GM21381 (cell line): Measurements from ENCODE around the gene IRF2.
A peak's percentile ranks its signal among the peaks of the same experiment; 100 is the strongest.

ENCODE experiments used
- ATAC-seq: cut with Tn5 transposase; IDR thresholded peaks from one replicate; pipeline ENCODE4 v1.9.1; 2021; ENCODE audit warnings: mild to moderate bottlenecking, moderate library complexity; ENCODE audit not compliant: unreplicated experiment

Gene IRF2

GRCh38 chr4:184433258-184433892 lies 41.0 kb downstream of the IRF2 start:
- no peak for ATAC-seq

DNA sequence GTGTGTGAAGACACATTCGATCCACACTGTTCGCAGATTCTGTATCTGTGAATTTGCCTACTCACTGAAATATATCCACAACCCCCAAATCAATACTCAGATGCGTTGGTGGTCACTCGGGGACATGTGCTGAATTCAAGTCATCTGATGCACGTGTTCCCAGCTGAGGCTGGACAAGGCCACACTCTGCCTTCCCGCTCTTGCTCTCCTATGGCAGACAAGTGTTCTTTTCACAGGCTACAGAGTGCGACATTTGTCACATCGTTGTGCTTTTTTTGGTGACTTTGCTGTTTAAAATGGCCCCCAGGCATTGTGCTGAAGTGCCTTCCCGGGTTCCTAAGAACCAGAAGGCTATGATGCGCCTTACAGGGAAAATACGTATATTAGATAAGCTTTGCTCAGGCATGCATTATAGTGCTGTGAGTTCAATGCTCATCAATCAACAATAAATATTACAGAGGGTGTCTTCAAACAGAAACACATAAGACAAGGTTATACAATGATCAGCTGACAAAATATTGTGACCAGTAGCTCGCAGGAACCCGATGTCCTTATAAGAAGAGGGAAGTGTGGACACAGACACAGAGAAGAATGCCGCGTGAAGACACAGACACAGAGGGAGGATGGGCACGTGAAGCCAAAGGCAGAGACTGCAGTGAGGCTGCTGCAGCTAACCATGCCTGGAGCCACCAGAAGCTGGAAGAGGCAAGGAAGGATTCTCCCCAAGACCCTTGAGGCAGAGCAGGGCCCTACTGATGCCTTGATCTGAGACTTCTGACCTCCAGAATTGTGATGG lies 42.0 kb downstream of the IRF2 start:
- ATAC-seq: no peak

DNA sequence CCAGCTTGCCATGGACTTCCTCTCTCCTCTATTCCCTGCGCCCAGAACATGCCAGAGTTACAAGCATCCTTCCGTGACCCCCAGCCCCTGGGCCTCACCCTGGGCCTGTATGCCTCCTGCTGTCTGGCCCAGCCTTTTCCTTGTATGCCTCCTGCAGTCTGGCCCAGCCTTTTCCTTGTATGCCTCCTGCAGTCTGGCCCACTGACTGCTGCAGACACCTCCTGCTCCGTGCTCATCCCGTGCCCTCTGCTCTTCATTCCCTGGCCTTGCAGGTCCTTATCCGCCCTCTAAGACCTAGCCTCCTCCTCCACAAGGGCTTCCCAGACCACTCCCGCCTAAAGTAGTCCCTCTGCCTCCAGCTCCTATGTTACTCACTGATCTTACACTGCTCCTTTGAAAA lies 44.2 kb downstream of the IRF2 start:
- no peak for ATAC-seq

- no peak for ATAC-seq
Observed at GRCh38 chr4:184428787-184429186, 45.6 kb downstream of the IRF2 start.

- no peak for ATAC-seq
Observed at GRCh38 chr4:184427687-184428086, 46.7 kb downstream of the IRF2 start.

- ATAC-seq: no peak
Observed at GRCh38 chr4:184427093-184427492, 47.3 kb downstream of the IRF2 start.

GRCh38 chr4:184424993-184425758 lies 49.2 kb downstream of the IRF2 start:
- no peak for ATAC-seq

DNA sequence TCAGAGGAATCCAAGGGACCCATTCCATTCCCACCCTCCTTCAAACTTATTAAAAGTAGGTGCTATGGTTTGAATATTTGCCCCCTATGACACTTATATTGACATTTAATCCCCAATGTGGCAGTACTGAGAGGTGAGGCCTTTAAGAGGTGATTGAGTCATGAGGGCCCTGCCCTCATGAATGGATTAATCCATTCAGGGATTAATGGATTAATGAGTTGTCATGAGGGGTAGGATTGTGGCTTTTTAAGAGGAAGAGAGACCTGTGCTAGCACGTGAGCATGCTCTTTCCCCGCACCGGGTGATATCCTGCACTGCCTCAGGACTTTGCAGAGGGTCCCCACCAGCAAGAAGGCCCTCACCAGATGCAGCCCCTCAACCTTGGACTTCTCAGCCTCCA lies 50.1 kb downstream of the IRF2 start:
- ATAC-seq: no peak

DNA sequence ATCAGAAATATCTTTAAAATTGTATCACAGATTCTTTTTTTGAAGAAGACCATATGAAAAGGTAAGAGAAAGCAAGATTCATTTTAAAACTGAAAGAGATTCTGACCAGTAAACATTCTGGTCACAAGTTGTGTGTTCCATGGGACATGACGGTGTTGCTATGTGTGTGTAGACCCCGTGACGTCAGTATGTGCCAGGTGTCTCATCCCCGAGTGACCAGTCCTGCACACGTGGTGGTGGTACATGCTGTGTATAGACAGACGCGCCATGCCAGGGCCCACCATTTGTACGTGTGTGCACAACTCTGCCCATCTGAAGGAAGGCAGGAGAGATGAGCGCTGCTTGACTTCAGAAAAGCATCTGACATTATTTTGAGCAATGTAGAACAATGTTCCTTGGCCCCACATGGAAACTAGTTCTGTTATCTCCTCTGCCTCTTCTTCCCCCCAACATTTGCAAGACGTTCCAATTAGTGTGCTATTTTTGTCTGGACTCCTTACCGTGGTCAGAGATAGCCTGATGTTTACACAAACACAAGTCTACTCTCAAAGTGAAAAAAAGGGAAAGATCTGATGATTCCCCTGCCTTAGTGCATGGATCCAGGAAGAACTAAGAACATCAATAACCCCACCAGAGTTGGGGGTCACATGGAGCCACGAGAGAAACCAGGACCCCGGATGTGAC lies 51.2 kb downstream of the IRF2 start:
- ATAC-seq: no peak

DNA sequence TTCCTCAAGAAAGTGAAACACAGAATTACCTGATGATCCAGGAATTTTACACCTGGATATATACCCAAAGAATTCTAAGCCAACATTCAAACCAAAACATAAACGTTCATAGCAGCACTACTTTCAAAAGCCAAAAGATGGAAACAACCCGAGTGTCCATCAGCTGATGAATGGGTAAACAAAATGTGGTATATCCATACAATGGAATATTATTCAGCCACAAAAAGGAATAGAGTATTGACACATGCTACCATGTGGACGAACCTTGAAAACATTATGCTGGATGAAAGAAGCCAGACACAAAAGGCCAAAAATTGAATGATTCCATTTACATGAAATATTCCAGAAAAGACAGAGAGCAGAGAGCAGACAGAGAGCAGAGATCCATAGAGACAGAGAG lies 52.0 kb downstream of the IRF2 start:
- no peak for ATAC-seq

DNA sequence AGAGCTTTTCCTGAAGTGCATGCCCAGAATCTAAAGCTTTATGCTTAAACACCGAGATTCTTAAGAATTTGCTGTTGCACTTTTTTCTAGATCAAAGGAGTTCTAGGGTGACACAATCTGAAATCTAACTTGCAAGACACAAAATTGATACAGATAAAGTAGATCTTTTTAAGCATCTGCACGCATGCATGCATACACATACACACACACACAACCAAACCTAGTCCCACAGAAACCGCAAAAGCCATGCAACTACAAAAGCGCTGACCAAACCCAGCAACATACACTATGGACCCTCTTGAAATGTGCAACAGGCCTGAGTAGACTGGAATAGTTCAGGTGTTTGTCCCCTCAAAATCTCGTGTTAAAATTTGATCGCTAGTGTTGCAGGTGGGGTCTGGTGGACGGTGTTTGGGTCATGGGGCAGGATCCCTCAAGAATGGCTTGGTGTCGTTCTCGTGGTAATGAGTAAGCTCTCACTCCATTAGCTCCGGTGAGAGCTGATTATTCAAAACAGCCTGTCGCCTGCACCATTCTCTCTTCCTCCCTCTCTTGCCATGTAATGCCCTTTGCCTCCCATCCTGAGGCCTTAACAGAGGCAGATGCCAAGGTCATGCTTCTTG lies 52.7 kb downstream of the IRF2 start:
- no peak for ATAC-seq

- peak; percentile 44 for ATAC-seq
Observed at GRCh38 chr4:184420881-184421416, 53.4 kb downstream of the IRF2 start.

DNA sequence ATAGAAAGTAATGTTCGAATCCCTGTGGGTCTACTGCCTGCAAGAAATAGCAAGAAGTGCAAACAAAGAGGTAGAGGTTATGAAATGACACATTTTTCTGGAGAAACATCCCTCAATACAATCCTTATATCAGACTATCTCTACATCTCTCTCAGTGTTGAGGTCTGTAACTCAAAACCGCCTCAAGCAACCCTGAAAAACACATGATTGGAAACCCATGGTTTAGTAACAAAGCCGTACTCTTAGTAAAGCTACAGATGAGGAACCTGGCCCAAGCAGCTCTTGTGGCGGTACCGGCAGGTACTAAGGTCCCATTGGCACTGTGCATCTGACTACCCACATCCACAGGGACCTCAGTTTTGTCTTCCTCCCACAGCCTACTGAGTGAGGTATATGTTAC lies 53.9 kb downstream of the IRF2 start:
- no peak for ATAC-seq

DNA sequence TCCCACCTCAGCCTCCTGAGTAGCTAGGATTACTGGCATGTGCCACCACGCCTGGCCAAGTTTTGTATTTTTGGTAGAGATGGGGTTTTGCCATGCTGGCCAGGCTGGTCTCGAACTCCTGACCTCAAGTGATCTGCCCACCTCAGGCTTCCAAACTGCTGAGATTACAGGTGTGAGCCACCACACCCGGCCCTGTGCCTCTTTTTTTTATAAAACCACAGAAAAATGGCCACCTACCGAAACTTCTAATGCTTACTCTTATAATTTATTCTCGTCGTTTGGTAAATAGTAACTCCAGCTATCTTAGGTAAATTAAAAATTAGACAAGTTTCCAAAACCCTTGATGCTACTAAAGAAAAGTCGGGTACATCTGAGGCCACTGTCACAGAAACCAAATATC lies 54.4 kb downstream of the IRF2 start:
- no peak for ATAC-seq

- peak; percentile 43 for ATAC-seq
Observed at GRCh38 chr4:184417802-184418511, 56.4 kb downstream of the IRF2 start.

- peak; percentile 48 for ATAC-seq
Observed at GRCh38 chr4:184416913-184417734, 57.2 kb downstream of the IRF2 start.

- ATAC-seq: no peak
Observed at GRCh38 chr4:184415071-184415470, 59.3 kb downstream of the IRF2 start.

GRCh38 chr4:184413261-184414046 lies 60.9 kb downstream of the IRF2 start:
- no peak for ATAC-seq
